ENCODE data around the gene FKRP. TPM values are rescaled to one million over a fixed set of nuclear protein-coding genes. Genes with fewer than 3 reads are reported as not detected.

Gene FKRP
- total and polyA plus RNA-seq, 5 donors = 15.0 to 22.7 (median 20.0) TPM

GRCh38 chr19:46713781-46714443 is 31.9 kb upstream of the FKRP start:
- peak overlapping the region; percentile 71 for H3K4me3 ChIP-seq (ENCODE audit: low read length)
- peak overlapping the region; percentile 31 for H3K27ac ChIP-seq (ENCODE audit: low read length)
- H3K9me3 ChIP-seq (ENCODE audit: control insufficient read depth, low read length) = no peaks in the 10 kb centered on the region
- intact Hi-C loops (cut with DNase I) = no loop called here
- under 1% methylated on average over 39 of the region's 39 CpGs for WGBS
- DNase-seq (peak; percentile 94 to 97 (median 96)), ATAC-seq (peak; percentile 80 to 85)
- H3K27me3 ChIP-seq (ENCODE audit: control insufficient read depth, insufficient read depth) = no peaks in the 10 kb centered on the region
- H3K4me1 ChIP-seq (ENCODE audit: control insufficient read depth, insufficient read depth, low read length) = no peaks in the 10 kb centered on the region

GRCh38 chr19:46714444-46715106 is 31.3 kb upstream of the FKRP start:
- 7% methylated on average over 12 of the region's 12 CpGs for WGBS
- ATAC-seq = peak in 1 of 2 donors; percentile 1

GRCh38 chr19:46715620-46715974 is 30.3 kb upstream of the FKRP start:
- intact Hi-C loops (cut with DNase I) = no loop called here
- WGBS = 26% methylated on average over 8 of the region's 8 CpGs
- ATAC-seq = no peak

More at GRCh38 chr19:46714444-46715106, 31.3 kb upstream of the FKRP start:
- Histone ChIP-seq H3K4me1 (ENCODE audit: control insufficient read depth, insufficient read depth, low read length) (no peaks in the 10 kb centered on the region), H3K9me3 (ENCODE audit: control insufficient read depth, low read length) (no peaks in the 10 kb centered on the region), H3K27ac (ENCODE audit: low read length) (peak overlapping the region; percentile 95), H3K27me3 (ENCODE audit: control insufficient read depth, insufficient read depth) (no peaks in the 10 kb centered on the region), H3K4me3 (ENCODE audit: low read length) (peak overlapping the region; percentile 71)
- no peak for DNase-seq
- intact Hi-C loops (cut with DNase I) = no loop called here

GRCh38 chr19:46715975-46716671 is 29.7 kb upstream of the FKRP start:
- 2% methylated on average over 42 of the region's 42 CpGs for WGBS
- intact Hi-C loops (cut with DNase I) = no loop called here
- no peaks in the 10 kb centered on the region for H3K9me3 ChIP-seq (ENCODE audit: control insufficient read depth, low read length)
- peak in 2 of 3 donors; percentile 62 to 68 for DNase-seq
- H3K27ac ChIP-seq (ENCODE audit: low read length) = peak overlapping the region; percentile 64
- H3K4me1 ChIP-seq (ENCODE audit: control insufficient read depth, insufficient read depth, low read length) = no peaks in the 10 kb centered on the region
- H3K27me3 ChIP-seq (ENCODE audit: control insufficient read depth, insufficient read depth) = no peaks in the 10 kb centered on the region
- H3K4me3 ChIP-seq (ENCODE audit: low read length) = peak overlapping the region; percentile 95
- no peak for ATAC-seq

More at GRCh38 chr19:46715620-46715974, 30.3 kb upstream of the FKRP start:
- Histone ChIP-seq H3K27ac (ENCODE audit: low read length) (peak overlapping the region; percentile 1), H3K27me3 (ENCODE audit: control insufficient read depth, insufficient read depth) (no peaks in the 10 kb centered on the region), H3K4me3 (ENCODE audit: low read length) (peak overlapping the region; percentile 95), H3K4me1 (ENCODE audit: control insufficient read depth, insufficient read depth, low read length) (no peaks in the 10 kb centered on the region), H3K9me3 (ENCODE audit: control insufficient read depth, low read length) (no peaks in the 10 kb centered on the region)
- peak in 2 of 3 donors; percentile 51 to 61 for DNase-seq

GRCh38 chr19:46716672-46717033 is 29.2 kb upstream of the FKRP start:
- DNase-seq (no peak), ATAC-seq (no peak)
- Histone ChIP-seq H3K27me3 (ENCODE audit: control insufficient read depth, insufficient read depth) (no peaks in the 10 kb centered on the region), H3K4me3 (ENCODE audit: low read length) (peak overlapping the region; percentile 95), H3K9me3 (ENCODE audit: control insufficient read depth, low read length) (no peaks in the 10 kb centered on the region), H3K27ac (ENCODE audit: low read length) (peak overlapping the region; percentile 64), H3K4me1 (ENCODE audit: control insufficient read depth, insufficient read depth, low read length) (no peaks in the 10 kb centered on the region)
- intact Hi-C loops (cut with DNase I) = no loop called here
- under 1% methylated on average over 20 of the region's 20 CpGs for WGBS

- Histone ChIP-seq H3K27me3 (ENCODE audit: control insufficient read depth, insufficient read depth) (no peaks in the 10 kb centered on the region), H3K4me1 (ENCODE audit: control insufficient read depth, insufficient read depth, low read length) (no peaks in the 10 kb centered on the region), H3K4me3 (ENCODE audit: low read length) (peak within 1 kb of the TSS; percentile 95), H3K27ac (ENCODE audit: low read length) (peak within 1 kb of the TSS; percentile 90), H3K9me3 (ENCODE audit: control insufficient read depth, low read length) (no peaks in the 10 kb centered on the region)
- WGBS = under 1% methylated on average over 52 of the region's 52 CpGs
- intact Hi-C loops (cut with DNase I) = no loop called here
- DNase-seq (peak; percentile 92 to 97 (median 96)), ATAC-seq (peak; percentile 85 to 88)
Observed at GRCh38 chr19:46717034-46717715, 28.7 kb upstream of the FKRP start, which contains the start of gene PRKD2. PRKD2 (minus strand) TSS chr19:46717114; CDS start chr19:46716370, 744 bp downstream.

GRCh38 chr19:46717716-46718143 is 28.1 kb upstream of the FKRP start:
- Histone ChIP-seq H3K9me3 (ENCODE audit: control insufficient read depth, low read length) (no peaks in the 10 kb centered on the region), H3K27ac (ENCODE audit: low read length) (peak overlapping the region; percentile 31), H3K4me3 (ENCODE audit: low read length) (peak overlapping the region; percentile 95), H3K27me3 (ENCODE audit: control insufficient read depth, insufficient read depth) (no peaks in the 10 kb centered on the region), H3K4me1 (ENCODE audit: control insufficient read depth, insufficient read depth, low read length) (no peaks in the 10 kb centered on the region)
- ATAC-seq = no peak
- WGBS = 22% methylated on average over 9 of the region's 9 CpGs
- intact Hi-C loops (cut with DNase I) = no loop called here
- peak in 1 of 3 donors; percentile 34 for DNase-seq

GRCh38 chr19:46718157-46718933 is 27.5 kb upstream of the FKRP start:
- DNase-seq = peak in 1 of 3 donors; percentile 30
- no peak for ATAC-seq
- H3K9me3 ChIP-seq (ENCODE audit: control insufficient read depth, low read length) = no peaks in the 10 kb centered on the region
- 55% methylated on average over 17 of the region's 17 CpGs for WGBS
- no peaks in the 10 kb centered on the region for H3K27me3 ChIP-seq (ENCODE audit: control insufficient read depth, insufficient read depth)
- intact Hi-C loops (cut with DNase I) = no loop called here
- no peaks in the 10 kb centered on the region for H3K4me1 ChIP-seq (ENCODE audit: control insufficient read depth, insufficient read depth, low read length)
- no peak overlapping the region for H3K4me3 ChIP-seq (ENCODE audit: low read length)
- H3K27ac ChIP-seq (ENCODE audit: low read length) = peak overlapping the region; percentile 31

- Histone ChIP-seq H3K27ac (ENCODE audit: low read length) (no peak overlapping the region), H3K27me3 (ENCODE audit: control insufficient read depth, insufficient read depth) (no peaks in the 10 kb centered on the region), H3K4me1 (ENCODE audit: control insufficient read depth, insufficient read depth, low read length) (no peaks in the 10 kb centered on the region), H3K9me3 (ENCODE audit: control insufficient read depth, low read length) (no peaks in the 10 kb centered on the region), H3K4me3 (ENCODE audit: low read length) (no peak overlapping the region)
- intact Hi-C loops (cut with DNase I) = no loop called here
- no peak for ATAC-seq
- DNase-seq = no peak
- WGBS = 75% methylated on average over 15 of the region's 15 CpGs
Observed at GRCh38 chr19:46718934-46719622, 26.8 kb upstream of the FKRP start.

Measured in right cardiac atrium (tissue), 5 donors.